CD4-positive, alpha-beta T cell (primary cell): ENCODE results near the gene NPLOC4. TPM values are rescaled to one million over a fixed set of nuclear protein-coding genes. Genes with fewer than 3 reads are reported as not detected.

ENCODE experiments used
- ATAC-seq: fragments of 200-7000 bp; cut with Tn5 transposase; one replicate; pipeline ENCODE4 v1.10.0; 2022; ENCODE audit warnings: mild to moderate bottlenecking; ENCODE audit not compliant: poor library complexity
- CTCF ChIA-PET: fragments of 350-600 bp; sonication (Branson Sonifier 250); formaldehyde crosslinking; loops from one replicate; lab custom pipeline; 2021; ENCODE audit warnings: antibody characterized with exemption, inconsistent platforms; lab: Charles Lee
- POLR2A ChIA-PET: fragments of 350-600 bp; sonication (Branson Sonifier 250); formaldehyde crosslinking; loops from one replicate; lab custom pipeline; 2021; ENCODE audit warnings: antibody characterized with exemption, inconsistent platforms; lab: Charles Lee
- DNase-seq, 14 experiments: peaks; one replicate each; pipeline ENCODE4 v3.0.0-alpha.2; 2013 to 2020; ENCODE audit warnings: mixed read lengths in 2 of 14
- H3K27ac ChIP-seq, 2 donors: one replicate each; pipeline versions ENCODE4 v1.5.1 to v1.7.0; 2013; ENCODE audit warnings: low read length in 2 of 2, low read depth in 1 of 2, mild to moderate bottlenecking in 1 of 2
- H3K27me3 ChIP-seq, 2 experiments: 1 replicate in 1 of 2; 2 replicates in 1 of 2; pipeline versions ENCODE4 v1.6.1 to v1.7.0; 2013; ENCODE audit warnings: low read length in 2 of 2, control low read depth in 1 of 2, mild to moderate bottlenecking in 1 of 2, moderate library complexity in 1 of 2; ENCODE audit not compliant: insufficient read depth in 2 of 2, control insufficient read depth in 1 of 2
- H3K36me3 ChIP-seq: one replicate; pipeline ENCODE4 v1.6.1; 2013; ENCODE audit warnings: low read length, control low read depth; ENCODE audit not compliant: insufficient read depth
- H3K4me1 ChIP-seq: one replicate; pipeline ENCODE4 v1.6.1; 2013; ENCODE audit warnings: low read length, control low read depth; ENCODE audit not compliant: insufficient read depth
- H3K4me3 ChIP-seq: one replicate; pipeline ENCODE4 v1.5.1; 2013; ENCODE audit warnings: mild to moderate bottlenecking, low read length, moderate library complexity
- H3K9me3 ChIP-seq, 2 experiments: 1 replicate in 1 of 2; 2 replicates in 1 of 2; pipeline versions ENCODE4 v1.6.1 to v1.7.0; 2013; ENCODE audit warnings: low read length in 2 of 2, mild to moderate bottlenecking in 2 of 2, control low read depth in 1 of 2, moderate library complexity in 1 of 2; ENCODE audit not compliant: control insufficient read depth in 1 of 2, insufficient read depth in 1 of 2
- H3K27ac Mint-ChIP-seq: one replicate; pipeline ENCODE4 v1.8.0; 2020; ENCODE audit warnings: mixed read lengths
- H3K27me3 Mint-ChIP-seq: one replicate; pipeline ENCODE4 v1.8.0; 2021; ENCODE audit warnings: mixed read lengths
- H3K36me3 Mint-ChIP-seq: one replicate; pipeline ENCODE4 v1.8.0; 2021; ENCODE audit warnings: low read depth, mixed read lengths
- H3K4me1 Mint-ChIP-seq: one replicate; pipeline ENCODE4 v1.8.0; 2021; ENCODE audit warnings: low read depth, mixed read lengths
- H3K4me3 Mint-ChIP-seq: one replicate; pipeline ENCODE4 v1.8.0; 2020; ENCODE audit warnings: mild to moderate bottlenecking, mixed read lengths
- H3K9me3 Mint-ChIP-seq: one replicate; pipeline ENCODE4 v1.8.0; 2020; ENCODE audit warnings: mixed read lengths
- CTCF ChIP-seq: fragments of 200-600 bp; IDR thresholded peaks from one replicate; pipeline ENCODE4 v1.8.0; 2022; ENCODE audit warnings: antibody characterized with exemption, mild to moderate bottlenecking
- intact Hi-C, 2 experiments: fragments of 100-400 bp; cut with DNase I in 1 of 2; cut with micrococcal nuclease in 1 of 2; formaldehyde crosslinking; loops; one replicate each; pipeline versions ENCODE4 v1.15.1 to v1.9.0; 2023 to 2025; cut with DNase I, micrococcal nuclease
- total RNA-seq, 174 experiments: library from RNA in 2 of 174; stranded (reverse) in 2 of 174; gene quantifications; one replicate each; pipeline ENCODE4 v1.2.3 and lab custom pipeline; 2021 to 2026

The NPLOC4 gene
- total RNA-seq, 2 experiments from 2014 or later: 61.0 to 62.4 TPM

GRCh38 chr17:81567191-81567590 is 69.7 kb downstream of the NPLOC4 start:
- ChIA-PET CTCF (interaction anchor here (0.6 kb wide), 1 partner anchor 20 kb away, joined by 3 read pairs; no protein-coding TSS in a partner anchor), POLR2A (no interaction called here)
- Mint-ChIP-seq H3K27ac (no peak overlapping the region), H3K9me3 (no peaks in the 10 kb centered on the region), H3K27me3 (no peaks in the 10 kb centered on the region), H3K4me1 (no peaks in the 10 kb centered on the region), H3K4me3 (no peak overlapping the region), H3K36me3 (peaks cover 80% of the 10 kb centered on the region)
- Histone ChIP-seq H3K4me1 (no peaks in the 10 kb centered on the region), H3K9me3 (no peaks in the 10 kb centered on the region), H3K36me3 (peaks cover 86% of the 10 kb centered on the region), H3K4me3 (no peak overlapping the region), H3K27ac (no peak overlapping the region), H3K27me3 (no peaks in the 10 kb centered on the region)
- ATAC-seq (no peak), DNase-seq (no peak)
- intact Hi-C loops: no loop called here
- no peak for TF ChIP-seq CTCF

- ChIA-PET CTCF (interaction anchor here (0.6 kb wide), 1 partner anchor 21 kb away, joined by 3 read pairs; no protein-coding TSS in a partner anchor), POLR2A (no interaction called here)
- H3K27me3 Mint-ChIP-seq: no peaks in the 10 kb centered on the region
- ATAC-seq (no peak), DNase-seq (no peak)
- TF ChIP-seq CTCF: no peak
- H3K9me3 ChIP-seq: no peaks in the 10 kb centered on the region
- H3K27ac Mint-ChIP-seq: no peak overlapping the region
- H3K36me3 ChIP-seq: peaks cover 84% of the 10 kb centered on the region
- H3K4me1 Mint-ChIP-seq: no peaks in the 10 kb centered on the region
- no peaks in the 10 kb centered on the region for H3K27me3 ChIP-seq
- H3K4me3 Mint-ChIP-seq: no peak overlapping the region
- H3K36me3 Mint-ChIP-seq: peaks cover 80% of the 10 kb centered on the region
- no peak overlapping the region for H3K27ac ChIP-seq
- H3K9me3 Mint-ChIP-seq: no peaks in the 10 kb centered on the region
- H3K4me1 ChIP-seq: no peaks in the 10 kb centered on the region
- intact Hi-C loops: no loop called here
- H3K4me3 ChIP-seq: no peak overlapping the region
Observed at GRCh38 chr17:81566461-81567126, 70.3 kb downstream of the NPLOC4 start.

- Histone ChIP-seq H3K27ac (no peak overlapping the region), H3K36me3 (peaks cover 77% of the 10 kb centered on the region), H3K4me1 (no peaks in the 10 kb centered on the region), H3K27me3 (no peaks in the 10 kb centered on the region), H3K9me3 (no peaks in the 10 kb centered on the region), H3K4me3 (no peak overlapping the region)
- peaks cover 83% of the 10 kb centered on the region for H3K36me3 Mint-ChIP-seq
- intact Hi-C loops: no loop called here
- H3K27me3 Mint-ChIP-seq: no peaks in the 10 kb centered on the region
- H3K9me3 Mint-ChIP-seq: no peaks in the 10 kb centered on the region
- no peak for ATAC-seq
- H3K4me1 Mint-ChIP-seq: no peaks in the 10 kb centered on the region
- no peak overlapping the region for H3K4me3 Mint-ChIP-seq
- POLR2A ChIA-PET: no interaction called here
- no peak overlapping the region for H3K27ac Mint-ChIP-seq
- no peak for DNase-seq
- CTCF ChIA-PET: no interaction called here
- no peak for TF ChIP-seq CTCF
Observed at GRCh38 chr17:81565231-81565630, 71.7 kb downstream of the NPLOC4 start.
